ENCODE data around the gene POLR3A. TPM values are rescaled to one million over a fixed set of nuclear protein-coding genes. Genes with fewer than 3 reads are reported as not detected.

Gene POLR3A
- polyA plus RNA-seq, 1 donor from 2014 or later = 15.6 TPM

DNA sequence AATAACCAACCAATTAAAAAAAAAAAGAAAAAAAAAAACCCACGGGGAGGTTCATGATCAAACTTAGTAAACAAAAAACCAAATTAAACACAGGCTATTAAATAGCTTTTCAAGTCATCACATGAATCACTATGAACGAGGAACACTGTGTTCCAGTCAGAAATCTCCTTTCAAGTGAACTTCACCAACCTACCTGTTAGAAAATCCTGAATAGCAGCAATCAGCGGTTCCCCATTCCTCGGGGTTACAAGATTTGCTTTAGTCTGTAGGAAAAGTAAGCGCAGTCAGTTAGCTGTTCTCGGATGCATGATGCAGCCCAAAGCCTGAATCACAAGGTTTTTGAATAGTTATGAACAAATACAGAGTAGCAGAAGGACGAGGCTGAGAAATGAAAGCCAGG is 19.0 kb downstream of the POLR3A start:
- Histone ChIP-seq H3K27ac (ENCODE audit: low read length) (no peak overlapping the region), H3K36me3 (ENCODE audit: insufficient read depth, low read length) (peaks cover 11% of the 10 kb centered on the region)
- TF ChIP-seq, protein P1, sequence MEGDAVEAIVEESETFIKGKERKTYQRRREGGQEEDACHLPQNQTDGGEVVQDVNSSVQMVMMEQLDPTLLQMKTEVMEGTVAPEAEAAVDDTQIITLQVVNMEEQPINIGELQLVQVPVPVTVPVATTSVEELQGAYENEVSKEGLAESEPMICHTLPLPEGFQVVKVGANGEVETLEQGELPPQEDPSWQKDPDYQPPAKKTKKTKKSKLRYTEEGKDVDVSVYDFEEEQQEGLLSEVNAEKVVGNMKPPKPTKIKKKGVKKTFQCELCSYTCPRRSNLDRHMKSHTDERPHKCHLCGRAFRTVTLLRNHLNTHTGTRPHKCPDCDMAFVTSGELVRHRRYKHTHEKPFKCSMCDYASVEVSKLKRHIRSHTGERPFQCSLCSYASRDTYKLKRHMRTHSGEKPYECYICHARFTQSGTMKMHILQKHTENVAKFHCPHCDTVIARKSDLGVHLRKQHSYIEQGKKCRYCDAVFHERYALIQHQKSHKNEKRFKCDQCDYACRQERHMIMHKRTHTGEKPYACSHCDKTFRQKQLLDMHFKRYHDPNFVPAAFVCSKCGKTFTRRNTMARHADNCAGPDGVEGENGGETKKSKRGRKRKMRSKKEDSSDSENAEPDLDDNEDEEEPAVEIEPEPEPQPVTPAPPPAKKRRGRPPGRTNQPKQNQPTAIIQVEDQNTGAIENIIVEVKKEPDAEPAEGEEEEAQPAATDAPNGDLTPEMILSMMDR (IDR thresholded peaks at IDR 0.05; ENCODE audit: poor library complexity, severe bottlenecking) = no peak
- no peak for TF ChIP-seq RAD21 (conservative IDR thresholded peaks at IDR 0.05)

DNA sequence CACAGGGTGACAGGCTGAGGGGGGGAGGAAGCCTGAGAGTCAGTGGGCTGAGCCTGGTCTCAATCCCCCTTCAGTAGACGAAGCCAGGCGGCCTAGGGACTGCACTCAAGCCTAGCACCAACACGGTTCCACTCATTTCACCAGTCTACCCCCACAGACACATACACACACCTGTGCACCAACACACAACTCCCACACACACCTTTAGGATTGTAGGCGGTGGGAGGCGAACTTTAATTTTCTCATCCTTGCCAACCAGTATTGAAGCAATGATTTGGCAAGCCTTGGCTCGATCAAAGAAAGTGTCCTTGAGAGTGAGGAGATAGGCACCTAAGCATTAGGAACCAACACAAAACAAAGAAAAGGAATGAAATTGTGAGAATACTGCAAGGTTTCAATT is 19.7 kb downstream of the POLR3A start:
- no peaks in the 10 kb centered on the region for H3K27me3 ChIP-seq (ENCODE audit: insufficient read depth, low read depth, low read length)
- H4K20me1 ChIP-seq (ENCODE audit: insufficient read depth) = no peaks in the 10 kb centered on the region
- H3K9me2 ChIP-seq (ENCODE audit: insufficient read depth, low read length) = no peaks in the 10 kb centered on the region
- TF ChIP-seq SMC3 (conservative IDR thresholded peaks at IDR 0.05; ENCODE audit: poor library complexity) = no peak
- no peak for TF ChIP-seq RAD21 (conservative IDR thresholded peaks at IDR 0.05)
- TF ChIP-seq TAF1 (IDR thresholded peaks at IDR 0.05; ENCODE audit: low read depth) = no peak
- no peak for TF ChIP-seq MXI1 (conservative IDR thresholded peaks at IDR 0.05; ENCODE audit: poor library complexity, severe bottlenecking)
- TF ChIP-seq, protein P2, sequence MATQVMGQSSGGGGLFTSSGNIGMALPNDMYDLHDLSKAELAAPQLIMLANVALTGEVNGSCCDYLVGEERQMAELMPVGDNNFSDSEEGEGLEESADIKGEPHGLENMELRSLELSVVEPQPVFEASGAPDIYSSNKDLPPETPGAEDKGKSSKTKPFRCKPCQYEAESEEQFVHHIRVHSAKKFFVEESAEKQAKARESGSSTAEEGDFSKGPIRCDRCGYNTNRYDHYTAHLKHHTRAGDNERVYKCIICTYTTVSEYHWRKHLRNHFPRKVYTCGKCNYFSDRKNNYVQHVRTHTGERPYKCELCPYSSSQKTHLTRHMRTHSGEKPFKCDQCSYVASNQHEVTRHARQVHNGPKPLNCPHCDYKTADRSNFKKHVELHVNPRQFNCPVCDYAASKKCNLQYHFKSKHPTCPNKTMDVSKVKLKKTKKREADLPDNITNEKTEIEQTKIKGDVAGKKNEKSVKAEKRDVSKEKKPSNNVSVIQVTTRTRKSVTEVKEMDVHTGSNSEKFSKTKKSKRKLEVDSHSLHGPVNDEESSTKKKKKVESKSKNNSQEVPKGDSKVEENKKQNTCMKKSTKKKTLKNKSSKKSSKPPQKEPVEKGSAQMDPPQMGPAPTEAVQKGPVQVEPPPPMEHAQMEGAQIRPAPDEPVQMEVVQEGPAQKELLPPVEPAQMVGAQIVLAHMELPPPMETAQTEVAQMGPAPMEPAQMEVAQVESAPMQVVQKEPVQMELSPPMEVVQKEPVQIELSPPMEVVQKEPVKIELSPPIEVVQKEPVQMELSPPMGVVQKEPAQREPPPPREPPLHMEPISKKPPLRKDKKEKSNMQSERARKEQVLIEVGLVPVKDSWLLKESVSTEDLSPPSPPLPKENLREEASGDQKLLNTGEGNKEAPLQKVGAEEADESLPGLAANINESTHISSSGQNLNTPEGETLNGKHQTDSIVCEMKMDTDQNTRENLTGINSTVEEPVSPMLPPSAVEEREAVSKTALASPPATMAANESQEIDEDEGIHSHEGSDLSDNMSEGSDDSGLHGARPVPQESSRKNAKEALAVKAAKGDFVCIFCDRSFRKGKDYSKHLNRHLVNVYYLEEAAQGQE (IDR thresholded peaks at IDR 0.05; ENCODE audit: borderline replicate concordance) = no peak
- TF ChIP-seq EP300 (conservative IDR thresholded peaks at IDR 0.05; ENCODE audit: poor library complexity, severe bottlenecking) = no peak
- TF ChIP-seq, protein P1 (IDR thresholded peaks at IDR 0.05; ENCODE audit: poor library complexity, severe bottlenecking) = no peak
- no peak for TF ChIP-seq EZH2 (IDR thresholded peaks at IDR 0.05; ENCODE audit: borderline replicate concordance, insufficient read depth, low read length, poor library complexity, severe bottlenecking)
- TF ChIP-seq POLR2AphosphoS5 (IDR thresholded peaks at IDR 0.05) = no peak
- H3K27ac ChIP-seq (ENCODE audit: low read length) = no peak overlapping the region
- no peaks in the 10 kb centered on the region for H3K9me3 ChIP-seq (ENCODE audit: low read length)
- H3K79me2 ChIP-seq (replicated peaks; ENCODE audit: insufficient read depth, low read length) = no peaks in the 10 kb centered on the region
- no peak overlapping the region for H2AFZ ChIP-seq (ENCODE audit: low read depth, low read length)
- H3F3A ChIP-seq (ENCODE audit: insufficient read depth, low read length, poor library complexity, severe bottlenecking) = no peaks in the 10 kb centered on the region
- no peak overlapping the region for H3K9ac ChIP-seq (ENCODE audit: low read length)
- no peak overlapping the region for H3K4me3 ChIP-seq (ENCODE audit: low read length)
- no peak overlapping the region for H3K4me2 ChIP-seq (ENCODE audit: low read length)
- peaks cover 12% of the 10 kb centered on the region for H3K36me3 ChIP-seq (ENCODE audit: insufficient read depth, low read length)

More for the DNA sequence above, 19.0 kb downstream of the POLR3A start:
- Histone ChIP-seq H2AFZ (ENCODE audit: low read depth, low read length) (no peak overlapping the region), H3K9me3 (ENCODE audit: low read length) (no peaks in the 10 kb centered on the region), H4K20me1 (ENCODE audit: insufficient read depth) (no peaks in the 10 kb centered on the region), H3K27me3 (ENCODE audit: insufficient read depth, low read depth, low read length) (no peaks in the 10 kb centered on the region), H3K9ac (ENCODE audit: low read length) (no peak overlapping the region), H3K4me3 (ENCODE audit: low read length) (no peak overlapping the region), H3F3A (ENCODE audit: insufficient read depth, low read length, poor library complexity, severe bottlenecking) (no peaks in the 10 kb centered on the region), H3K79me2 (replicated peaks; ENCODE audit: insufficient read depth, low read length) (no peaks in the 10 kb centered on the region), H3K4me2 (ENCODE audit: low read length) (no peak overlapping the region), H3K9me2 (ENCODE audit: insufficient read depth, low read length) (no peaks in the 10 kb centered on the region)

Measured in neural cell (in vitro differentiated cells).